Measurements from ENCODE around the gene CALML6. TPM values are rescaled to one million over a fixed set of nuclear protein-coding genes. Genes with fewer than 3 reads are reported as not detected.

The CALML6 gene
- total RNA-seq, 1 experiment from 2014 or later = 1.7 TPM

GRCh38 chr1:1945782-1946393 is 30.8 kb downstream of the CALML6 start:
- no peak overlapping the region for H3K4ac ChIP-seq (ENCODE audit: low read depth, low read length)
- H3K23ac ChIP-seq (ENCODE audit: insufficient read length, low read depth, low read length) = no peak overlapping the region
- no peak overlapping the region for H3T11ph ChIP-seq (ENCODE audit: low read length)
- H3K56ac ChIP-seq (ENCODE audit: insufficient read length, low read depth, low read length) = no peak overlapping the region
- no peak overlapping the region for H2BK20ac ChIP-seq (ENCODE audit: low read depth, low read length, poor library complexity, severe bottlenecking)
- no peak overlapping the region for H2AFZ ChIP-seq (ENCODE audit: low read length)
- no peak overlapping the region for H3K18ac ChIP-seq (ENCODE audit: insufficient read length, low read depth, low read length)
- H3K36me3 Mint-ChIP-seq (ENCODE audit: insufficient read depth in 1 of 3, low read depth in 3 of 3) = no peaks in the 10 kb centered on the region
- H3K4me1 Mint-ChIP-seq = peaks cover 4 to 10% of the 10 kb centered on the region in 2 experiments; a peak in 3 of 4 replicates
- H2AK5ac ChIP-seq (ENCODE audit: insufficient read length, low read length) = no peak overlapping the region
- no peak overlapping the region for H3K14ac ChIP-seq (ENCODE audit: insufficient read depth, low read length)
- H3K27ac ChIP-seq (ENCODE audit: insufficient read length, low read depth, low read length) = no peak overlapping the region
- no peak overlapping the region for H2BK15ac ChIP-seq (ENCODE audit: low read depth, low read length)
- H3K9me3 Mint-ChIP-seq = peaks cover 2 to 3% of the 10 kb centered on the region in 2 experiments; a peak in 2 of 5 replicates
- peaks cover 3% of the 10 kb centered on the region for H4K20me1 ChIP-seq (ENCODE audit: control insufficient read depth, insufficient read depth, insufficient read length)
- H3K27ac Mint-ChIP-seq = peak overlapping the region in 1 of 3 experiments; percentile 76; a peak in 2 of 7 replicates
- H3K23me2 ChIP-seq (ENCODE audit: insufficient read length, low read depth, low read length, poor library complexity, severe bottlenecking) = no peaks in the 10 kb centered on the region
- H3K4me2 ChIP-seq (ENCODE audit: insufficient read depth, insufficient read length, low read length) = no peak overlapping the region
- WGBS (ENCODE audit: extremely low coverage, insufficient read length, low lambda C conversion rate) = no CpG with 5 or more reads among the region's 29 CpGs
- no peaks in the 10 kb centered on the region for H3K4me1 ChIP-seq (ENCODE audit: insufficient read depth, low read length)
- H2BK12ac ChIP-seq (ENCODE audit: insufficient read length, low read depth, low read length) = no peak overlapping the region
- no peaks in the 10 kb centered on the region for H3K27me3 ChIP-seq (ENCODE audit: insufficient read depth, low read length)
- H4K91ac ChIP-seq (ENCODE audit: insufficient read length, low read depth, low read length) = no peak overlapping the region
- DNase-seq = no peak
- TF ChIP-seq CTCF (conservative IDR thresholded peaks at IDR 0.05) = no peak
- H3K9me3 ChIP-seq (ENCODE audit: control insufficient read depth, low read depth, low read length) = no peaks in the 10 kb centered on the region
- H2BK5ac ChIP-seq (ENCODE audit: insufficient read length, low read length) = no peak overlapping the region
- H3K27me3 Mint-ChIP-seq (ENCODE audit: low read depth) = peaks cover 6% of the 10 kb centered on the region
- H3K4me3 Mint-ChIP-seq = no peak overlapping the region; a peak in 1 of 5 replicates
- H2BK120ac ChIP-seq (ENCODE audit: low read depth, low read length, poor library complexity, severe bottlenecking) = no peak overlapping the region
- no peak overlapping the region for H4K5ac ChIP-seq (ENCODE audit: insufficient read length, low read depth, low read length)
- no peaks in the 10 kb centered on the region for H3K79me1 ChIP-seq (ENCODE audit: insufficient read depth, low read depth, low read length, poor library complexity, severe bottlenecking)
- no peak overlapping the region for H3K9ac ChIP-seq (ENCODE audit: extremely low read depth, insufficient read length, low read length)
- no peak overlapping the region for H4K8ac ChIP-seq (replicated peaks; ENCODE audit: insufficient read length, low read depth, low read length)
- H3K79me2 ChIP-seq (ENCODE audit: insufficient read depth, low read length) = no peaks in the 10 kb centered on the region

All from H9 (cell line).